GM20431 (cell line): ENCODE measurements around the gene TTC39C.

Source experiments
- in situ Hi-C: fragments of 300-500 bp; cut with MseI, MboI; formaldehyde crosslinking; loops from one replicate; pipeline ENCODE4 v1.15.0; 2020; ENCODE audit warnings: low sequenced_read_pairs; ENCODE audit not compliant: unreplicated experiment

The TTC39C gene

GRCh38 chr18:24014062-24014985 is at the start of gene TTC39C:
TSS of gene TTC39C (plus strand) at chr18:24014754. CDS start at chr18:24014872, 118 bp downstream.
- in situ Hi-C loops, result no loop called here

- in situ Hi-C loops, result no loop called here
Observed at GRCh38 chr18:23966909-23967308, 47.6 kb upstream of the TTC39C start.

GRCh38 chr18:23967321-23968089 is 47.0 kb upstream of the TTC39C start:
- in situ Hi-C loops, result no loop called here

- in situ Hi-C loops, result no loop called here
Observed at GRCh38 chr18:23968638-23969604, 45.6 kb upstream of the TTC39C start.

GRCh38 chr18:23969664-23970063 is 44.9 kb upstream of the TTC39C start:
- in situ Hi-C loops, result no loop called here

GRCh38 chr18:23970161-23971096 is 44.1 kb upstream of the TTC39C start:
- in situ Hi-C loops, result no loop called here

GRCh38 chr18:23971097-23971440 is 43.5 kb upstream of the TTC39C start:
- in situ Hi-C loops, result no loop called here

- in situ Hi-C loops, result no loop called here
Observed at GRCh38 chr18:23971666-23972230, 42.8 kb upstream of the TTC39C start.

GRCh38 chr18:23972453-23972852 is 42.1 kb upstream of the TTC39C start:
- in situ Hi-C loops, result no loop called here

GRCh38 chr18:23977103-23977502 is 37.5 kb upstream of the TTC39C start:
- in situ Hi-C loops, result no loop called here

- in situ Hi-C loops, result no loop called here
Observed at GRCh38 chr18:23977719-23978483, 36.7 kb upstream of the TTC39C start.

- in situ Hi-C loops, result no loop called here
Observed at GRCh38 chr18:23981369-23981980, 33.1 kb upstream of the TTC39C start.

- in situ Hi-C loops, result no loop called here
Observed at GRCh38 chr18:23982155-23983079, 32.1 kb upstream of the TTC39C start.

- in situ Hi-C loops, result no loop called here
Observed at GRCh38 chr18:23983112-23983511, 31.4 kb upstream of the TTC39C start.

- in situ Hi-C loops, result no loop called here
Observed at GRCh38 chr18:23986600-23987359, 27.8 kb upstream of the TTC39C start.
